Body of pancreas (tissue), 4 donors: ENCODE measurements around the gene SLC9A7.

Experiments
- CTCF ChIP-seq, 7 experiments: fragments of 450-650 bp in 4 of 7; fragments of 200-600 bp in 3 of 7; sonication (generic) in 3 of 7; IDR thresholded peaks; one replicate each; pipeline ENCODE4 v1.5.1; 2016 to 2019; ENCODE audit warnings: antibody characterized with exemption in 7 of 7
- POLR2A ChIP-seq, 3 donors: fragments of 450-650 bp; IDR thresholded peaks; one replicate each; pipeline ENCODE4 v1.6.1; 2016; ENCODE audit warnings: antibody characterized with exemption in 3 of 3, mild to moderate bottlenecking in 2 of 3

DNA sequence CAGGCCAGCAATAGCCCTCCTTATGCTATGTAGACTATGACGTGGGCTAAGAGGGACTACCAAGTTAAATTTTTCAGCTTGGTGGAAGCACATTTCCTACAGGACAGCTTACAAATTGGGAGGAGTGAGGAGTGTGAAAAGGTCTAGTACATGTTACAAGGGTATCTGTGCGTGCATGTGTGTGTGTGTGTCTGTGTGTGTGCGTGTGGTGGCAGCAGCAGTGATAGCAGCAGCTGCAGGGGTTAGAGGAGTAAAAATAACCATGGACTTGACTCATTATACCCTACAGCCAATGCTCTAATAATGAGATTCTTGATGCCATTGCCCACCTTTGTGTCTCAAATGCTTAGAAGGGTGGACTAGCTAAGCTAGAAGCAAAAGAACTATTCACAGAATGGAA is 88.6 kb downstream of the SLC9A7 start:
- TF ChIP-seq CTCF (IDR thresholded peaks at IDR 0.05) (no peak), POLR2A (IDR thresholded peaks at IDR 0.05) (no peak)
